Glutamatergic neuron (in vitro differentiated cells): ENCODE measurements around the gene EIF4G3. TPM values are rescaled to one million over a fixed set of nuclear protein-coding genes. Genes with fewer than 3 reads are reported as not detected.

Experiments used
- DNase-seq: peaks from one replicate; pipeline ENCODE4 v3.0.0; 2022
- H3K27ac Mint-ChIP-seq: one replicate; pipeline ENCODE4 v1.8.0; 2020; ENCODE audit warnings: mild to moderate bottlenecking, mixed read lengths, inconsistent platforms; ENCODE audit not compliant: unreplicated experiment
- H3K27me3 Mint-ChIP-seq: one replicate; pipeline ENCODE4 v1.8.0; 2020; ENCODE audit warnings: mild to moderate bottlenecking, moderate library complexity, mixed read lengths, inconsistent platforms; ENCODE audit not compliant: unreplicated experiment
- H3K36me3 Mint-ChIP-seq: one replicate; pipeline ENCODE4 v1.8.0; 2020; ENCODE audit warnings: mild to moderate bottlenecking, mixed read lengths, inconsistent platforms; ENCODE audit not compliant: unreplicated experiment
- H3K4me1 Mint-ChIP-seq: one replicate; pipeline ENCODE4 v1.8.0; 2020; ENCODE audit warnings: mild to moderate bottlenecking, low read depth, mixed read lengths, inconsistent platforms; ENCODE audit not compliant: unreplicated experiment
- H3K4me3 Mint-ChIP-seq: one replicate; pipeline ENCODE4 v1.8.0; 2020; ENCODE audit warnings: mild to moderate bottlenecking, mixed read lengths, inconsistent platforms; ENCODE audit not compliant: unreplicated experiment
- H3K9me3 Mint-ChIP-seq: one replicate; pipeline ENCODE4 v1.8.0; 2020; ENCODE audit warnings: mild to moderate bottlenecking, moderate library complexity, mixed read lengths, inconsistent platforms; ENCODE audit not compliant: unreplicated experiment
- CTCF ChIP-seq: fragments of 200-600 bp; sonication (generic); IDR thresholded peaks from one replicate; pipeline ENCODE4 v1.5.0; 2021; ENCODE audit not compliant: partially characterized antibody, unreplicated experiment
- microRNA-seq: library from miRNA; unstranded; fragments of <30 nt; microRNA quantifications from one replicate; pipeline ENCODE4, GENCODE V29; 2020; ENCODE audit not compliant: unreplicated experiment
- total RNA-seq: library from RNA; stranded (reverse); fragmentation: NEBNext Ultra II Directional; extraction: Animal tissue kit (Norgen Biotek cat#: 25700); gene quantifications from one replicate; pipeline ENCODE4 v1.2.1, GENCODE V29; 2021; ENCODE audit not compliant: unreplicated experiment

The EIF4G3 gene
- total RNA-seq, 1 donor from 2014 or later: 100 TPM

- Mint-ChIP-seq H3K9me3 (peaks cover 3% of the 10 kb centered on the region), H3K36me3 (no peaks in the 10 kb centered on the region), H3K4me1 (no peaks in the 10 kb centered on the region), H3K27ac (no peak overlapping the region), H3K4me3 (no peak overlapping the region), H3K27me3 (no peaks in the 10 kb centered on the region)
- TF ChIP-seq CTCF: no peak
- DNase-seq: no peak
Measured at GRCh38 chr1:20760322-20760721, 416.4 kb downstream of the EIF4G3 start.

Small RNA genes within 50 kb of the gene (microRNA-seq; reads per million reads assigned to microRNA genes)
- 1.2 reads per million for gene MIR1256

Other genes starting within 250 kb of the EIF4G3 start
- 36.1 TPM for gene ECE1, start 113.6 kb upstream of the EIF4G3 start, total RNA-seq